RWPE2 (cell line): Measurements from ENCODE around the gene AGBL3.

Source experiments
- ATAC-seq: fragments of 200-7000 bp; cut with Tn5 transposase; 3 replicates; pipeline ENCODE4 v1.9.1; 2021; ENCODE audit warnings: low read depth
- DNase-seq: peaks from one replicate; pipeline ENCODE4 v3.0.0-alpha.2; 2020; ENCODE audit warnings: low spot score
- H3K27ac ChIP-seq: fragments of 450-650 bp; 2 replicates; pipeline ENCODE4 v1.5.1; 2017; ENCODE audit warnings: mild to moderate bottlenecking; ENCODE audit not compliant: poor library complexity, severe bottlenecking
- H3K27me3 ChIP-seq: fragments of 250-450 bp; sonication (Bioruptor Pico); 2 replicates; pipeline ENCODE4 v1.5.1; 2021; ENCODE audit warnings: mild to moderate bottlenecking, moderate library complexity; ENCODE audit not compliant: insufficient read depth, poor library complexity, severe bottlenecking
- H3K36me3 ChIP-seq: fragments of 250-450 bp; sonication (Bioruptor Pico); 2 replicates; pipeline ENCODE4 v1.5.1; 2020; ENCODE audit warnings: low read depth, mild to moderate bottlenecking, moderate library complexity
- H3K4me1 ChIP-seq: fragments of 250-450 bp; sonication (Bioruptor Pico); 2 replicates; pipeline ENCODE4 v1.5.1; 2021; ENCODE audit warnings: mild to moderate bottlenecking, moderate library complexity; ENCODE audit not compliant: insufficient read depth, poor library complexity, severe bottlenecking
- H3K4me3 ChIP-seq: fragments of 250-450 bp; sonication (Bioruptor Pico); 2 replicates; pipeline ENCODE4 v1.5.1; 2021; ENCODE audit warnings: mild to moderate bottlenecking, moderate library complexity; ENCODE audit not compliant: severe bottlenecking
- H3K9me3 ChIP-seq: fragments of 250-450 bp; sonication (Bioruptor Pico); 2 replicates; pipeline ENCODE4 v1.5.1; 2021; ENCODE audit warnings: mild to moderate bottlenecking, moderate library complexity; ENCODE audit not compliant: severe bottlenecking
- CTCF ChIP-seq: fragments of 450-650 bp; IDR thresholded peaks from one replicate; pipeline ENCODE4 v1.5.1; 2017; ENCODE audit warnings: mild to moderate bottlenecking, moderate library complexity; ENCODE audit not compliant: poor library complexity, severe bottlenecking

AGBL3 gene

DNA sequence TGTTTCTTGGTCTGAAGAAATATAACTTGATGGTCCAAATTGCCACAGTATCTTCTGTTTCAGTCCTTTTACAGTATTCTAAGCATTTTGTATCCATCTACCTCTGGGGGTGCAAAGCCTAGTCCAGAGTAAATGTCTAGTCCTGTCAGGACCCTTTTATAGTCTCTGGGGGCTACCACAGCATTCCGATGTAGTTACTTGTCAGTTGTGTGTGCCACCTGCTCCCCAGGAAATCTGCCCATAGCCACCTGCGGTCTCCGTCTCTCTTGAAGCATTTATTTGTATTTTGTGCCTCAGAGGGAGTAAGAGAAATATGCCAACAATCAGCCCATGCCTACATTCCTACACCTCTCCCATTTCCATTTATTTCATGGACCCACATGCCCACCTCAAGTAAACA is 12.8 kb downstream of the AGBL3 start:
- H3K9me3 ChIP-seq = no peaks in the 10 kb centered on the region
- 0 out of 2 replicates have a peak, but pooled peaks cover 3% of the 10 kb centered on the region for H3K36me3 ChIP-seq
- DNase-seq (no peak), ATAC-seq (no peak)
- H3K27ac ChIP-seq = no peak overlapping the region
- H3K4me1 ChIP-seq = no peaks in the 10 kb centered on the region
- no peak overlapping the region for H3K4me3 ChIP-seq
- H3K27me3 ChIP-seq = no peaks in the 10 kb centered on the region
- TF ChIP-seq CTCF = no peak

DNA sequence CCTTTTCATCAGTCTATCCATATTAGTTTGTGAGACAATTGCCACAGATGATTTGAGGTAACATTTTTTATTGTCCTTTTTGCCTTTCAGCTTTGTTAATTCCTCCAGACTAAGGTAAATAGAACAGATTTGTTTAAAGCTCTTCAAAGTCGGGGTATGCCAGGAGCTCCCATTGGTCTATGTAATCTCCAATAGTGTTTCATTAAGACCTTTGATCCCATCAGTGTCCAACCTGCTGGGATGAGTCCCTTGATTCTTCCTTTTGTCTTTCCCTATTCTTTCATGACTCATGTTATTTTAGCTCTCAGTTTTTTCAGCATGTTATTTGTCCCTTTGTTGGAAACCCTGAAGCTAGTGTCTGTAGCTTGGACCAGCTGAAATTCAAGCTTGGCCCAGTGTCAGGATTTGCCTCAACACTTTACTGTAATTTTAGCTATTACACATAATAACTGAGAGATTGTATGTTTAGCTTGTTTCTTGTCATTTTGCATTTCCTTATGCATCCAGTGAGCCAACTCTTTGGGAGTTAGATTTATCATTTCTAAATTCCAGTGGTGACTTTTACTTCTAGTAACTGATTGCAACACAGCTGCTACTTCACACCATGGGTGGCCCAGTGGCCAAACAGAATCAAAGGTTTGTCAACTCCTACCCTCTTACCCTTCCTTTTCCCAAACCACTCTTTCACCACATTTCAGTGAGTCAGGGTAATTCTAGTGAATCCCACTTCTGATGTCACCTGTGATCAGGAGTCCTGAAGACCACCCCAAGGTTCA is 15.3 kb downstream of the AGBL3 start:
- peaks cover 22% of the 10 kb centered on the region for H3K27me3 ChIP-seq
- TF ChIP-seq CTCF = no peak
- ATAC-seq = no peak

DNA sequence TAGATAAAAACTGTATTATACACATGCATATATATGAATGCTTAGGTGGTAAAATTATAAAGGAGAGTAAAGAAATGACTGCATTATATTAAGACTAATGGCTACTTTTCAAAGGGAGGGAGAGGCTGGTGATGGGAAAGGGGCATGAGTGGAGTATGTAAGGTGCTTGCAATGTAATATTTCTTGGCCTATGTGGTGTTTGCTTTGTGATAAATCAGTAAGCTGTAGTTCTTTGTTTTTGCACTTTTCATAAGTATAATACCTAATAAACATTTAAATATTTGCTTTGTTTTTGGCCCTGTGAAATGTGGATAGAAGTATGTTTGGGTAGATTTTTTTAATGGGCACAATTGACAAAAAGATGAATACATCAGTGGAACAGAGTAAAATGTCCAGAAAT is 25.9 kb downstream of the AGBL3 start:
- TF ChIP-seq CTCF = no peak
- Histone ChIP-seq H3K27ac (no peak overlapping the region), H3K27me3 (peaks cover 10% of the 10 kb centered on the region), H3K4me1 (no peaks in the 10 kb centered on the region), H3K4me3 (no peak overlapping the region), H3K36me3 (no peaks in the 10 kb centered on the region), H3K9me3 (no peaks in the 10 kb centered on the region)
- no peak for ATAC-seq
- no peak for DNase-seq

More for the DNA sequence above, 15.3 kb downstream of the AGBL3 start:
- Histone ChIP-seq H3K4me1 (no peaks in the 10 kb centered on the region), H3K4me3 (no peak overlapping the region), H3K27ac (no peak overlapping the region), H3K9me3 (peaks cover 2% of the 10 kb centered on the region), H3K36me3 (no peaks in the 10 kb centered on the region)
- DNase-seq = no peak

DNA sequence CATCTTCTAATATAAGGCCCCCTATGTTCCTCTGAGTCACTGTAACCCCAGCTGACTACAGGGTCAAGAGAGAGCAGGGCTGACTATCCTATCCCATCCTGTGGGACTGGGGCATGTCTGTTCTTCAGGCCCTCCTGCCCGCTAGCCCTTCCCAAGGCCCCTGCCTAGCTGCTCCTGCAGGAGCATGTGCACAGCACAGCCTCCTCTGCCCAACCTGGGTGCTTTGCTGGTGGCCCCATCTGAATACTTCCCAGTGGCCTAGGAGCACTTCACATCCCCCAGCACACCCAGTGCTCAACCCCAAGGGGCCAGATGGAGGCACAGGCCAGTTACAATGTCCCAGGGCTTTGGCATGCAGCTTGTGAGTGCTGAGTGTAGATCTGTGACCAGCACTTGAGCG is 37.3 kb downstream of the AGBL3 start:
- ATAC-seq = no peak

More for the DNA sequence above, 37.3 kb downstream of the AGBL3 start:
- no peak for TF ChIP-seq CTCF
- H3K4me1 ChIP-seq = no peaks in the 10 kb centered on the region
- DNase-seq = no peak
- no peak overlapping the region for H3K27ac ChIP-seq
- no peaks in the 10 kb centered on the region for H3K36me3 ChIP-seq
- no peak overlapping the region for H3K4me3 ChIP-seq
- no peaks in the 10 kb centered on the region for H3K27me3 ChIP-seq
- peaks cover 4% of the 10 kb centered on the region for H3K9me3 ChIP-seq
